Stimulated activated memory B cell treated with anti-CD40 and anti-IgM and Interleukin-4, amounts not matched to agents 10 μg/mL and 1 μg/mL and 100 μg/mL, for 72 hours (primary cell): ENCODE results near the gene POU4F1.
"Not testable (repeated sequence)": the region's sequence is repeated elsewhere in the genome, so short reads cannot be mapped to it uniquely, and the experiment has no call there.

ENCODE experiments used
- ATAC-seq: fragments of 150-1000 bp; cut with Tn5 transposase; 2 replicates; pipeline ENCODE4 v1.10.0; 2021
- H3K27ac Mint-ChIP-seq: one replicate; pipeline ENCODE4 v1.8.0; 2022; ENCODE audit warnings: mild to moderate bottlenecking, mixed read lengths
- H3K27me3 Mint-ChIP-seq: one replicate; pipeline ENCODE4 v1.8.0; 2022; ENCODE audit warnings: mixed read lengths
- H3K36me3 Mint-ChIP-seq: one replicate; pipeline ENCODE4 v1.8.0; 2022; ENCODE audit warnings: mixed read lengths
- H3K4me1 Mint-ChIP-seq: one replicate; pipeline ENCODE4 v1.8.0; 2022; ENCODE audit warnings: mixed read lengths
- H3K4me3 Mint-ChIP-seq: one replicate; pipeline ENCODE4 v1.8.0; 2022; ENCODE audit warnings: mild to moderate bottlenecking, moderate library complexity, mixed read lengths
- H3K9me3 Mint-ChIP-seq: one replicate; pipeline ENCODE4 v1.8.0; 2022; ENCODE audit warnings: mixed read lengths

POU4F1 gene

GRCh38 chr13:78603240-78603957, at the start of gene POU4F1:
TSS of gene POU4F1 (minus strand) at chr13:78603552. CDS start at chr13:78603326, 226 bp downstream.
- Mint-ChIP-seq H3K4me3 (peak within 1 kb of the TSS; percentile 83), H3K4me1 (peaks cover 49% of the 10 kb centered on the region), H3K36me3 (no peaks in the 10 kb centered on the region), H3K27ac (peak within 1 kb of the TSS; percentile 80), H3K27me3 (peaks cover 96% of the 10 kb centered on the region), H3K9me3 (peaks cover 3% of the 10 kb centered on the region)
- peak; percentile 70 for ATAC-seq

- Mint-ChIP-seq H3K9me3 (no peaks in the 10 kb centered on the region), H3K36me3 (peaks cover 10% of the 10 kb centered on the region), H3K27me3 (no peaks in the 10 kb centered on the region), H3K4me1 (peaks cover 23% of the 10 kb centered on the region), H3K4me3 (no peak overlapping the region), H3K27ac (no peak overlapping the region)
- no peak for ATAC-seq
Observed at GRCh38 chr13:78652651-78653050, 49.3 kb upstream of the POU4F1 start.

GRCh38 chr13:78650717-78651083, 47.3 kb upstream of the POU4F1 start:
- peaks cover 10% of the 10 kb centered on the region for H3K36me3 Mint-ChIP-seq
- H3K4me1 Mint-ChIP-seq = peaks cover 17% of the 10 kb centered on the region
- no peak for ATAC-seq
- no peak overlapping the region for H3K27ac Mint-ChIP-seq
- no peaks in the 10 kb centered on the region for H3K27me3 Mint-ChIP-seq
- no peaks in the 10 kb centered on the region for H3K9me3 Mint-ChIP-seq
- H3K4me3 Mint-ChIP-seq = no peak overlapping the region

- H3K4me1 Mint-ChIP-seq = peaks cover 12% of the 10 kb centered on the region
- H3K36me3 Mint-ChIP-seq = peaks cover 4% of the 10 kb centered on the region
- no peak overlapping the region for H3K27ac Mint-ChIP-seq
- no peaks in the 10 kb centered on the region for H3K27me3 Mint-ChIP-seq
- no peak for ATAC-seq
- no peak overlapping the region for H3K4me3 Mint-ChIP-seq
- H3K9me3 Mint-ChIP-seq = no peaks in the 10 kb centered on the region
Observed at GRCh38 chr13:78649997-78650716, 46.8 kb upstream of the POU4F1 start.

GRCh38 chr13:78647109-78647678, 43.8 kb upstream of the POU4F1 start:
- H3K27ac Mint-ChIP-seq, H3K4me3 Mint-ChIP-seq, H3K9me3 Mint-ChIP-seq, H3K27me3 Mint-ChIP-seq, H3K4me1 Mint-ChIP-seq, ATAC-seq: not testable (repeated sequence)
- H3K36me3 Mint-ChIP-seq = peaks cover 17% of the 10 kb centered on the region

- no peak for ATAC-seq
- no peaks in the 10 kb centered on the region for H3K27me3 Mint-ChIP-seq
- no peak overlapping the region for H3K27ac Mint-ChIP-seq
- H3K4me3 Mint-ChIP-seq = no peak overlapping the region
- no peaks in the 10 kb centered on the region for H3K4me1 Mint-ChIP-seq
- peaks cover 62% of the 10 kb centered on the region for H3K36me3 Mint-ChIP-seq
- H3K9me3 Mint-ChIP-seq = no peaks in the 10 kb centered on the region
Observed at GRCh38 chr13:78638216-78638615, 34.9 kb upstream of the POU4F1 start.

GRCh38 chr13:78636495-78636894, 33.1 kb upstream of the POU4F1 start:
- H3K9me3 Mint-ChIP-seq = no peaks in the 10 kb centered on the region
- no peak overlapping the region for H3K4me3 Mint-ChIP-seq
- ATAC-seq = no peak
- no peaks in the 10 kb centered on the region for H3K4me1 Mint-ChIP-seq
- H3K36me3 Mint-ChIP-seq = peaks cover 74% of the 10 kb centered on the region
- no peaks in the 10 kb centered on the region for H3K27me3 Mint-ChIP-seq
- H3K27ac Mint-ChIP-seq = no peak overlapping the region

- Mint-ChIP-seq H3K9me3 (no peaks in the 10 kb centered on the region), H3K27ac (no peak overlapping the region), H3K4me3 (no peak overlapping the region), H3K4me1 (no peaks in the 10 kb centered on the region), H3K27me3 (no peaks in the 10 kb centered on the region), H3K36me3 (peaks cover 86% of the 10 kb centered on the region)
- no peak for ATAC-seq
Observed at GRCh38 chr13:78632996-78633395, 29.6 kb upstream of the POU4F1 start.

GRCh38 chr13:78631077-78631476, 27.7 kb upstream of the POU4F1 start:
- Mint-ChIP-seq H3K27me3 (no peaks in the 10 kb centered on the region), H3K9me3 (no peaks in the 10 kb centered on the region)

GRCh38 chr13:78630511-78630910, 27.2 kb upstream of the POU4F1 start:
- Mint-ChIP-seq H3K9me3 (no peaks in the 10 kb centered on the region), H3K4me1 (peaks cover 1% of the 10 kb centered on the region), H3K4me3 (no peak overlapping the region), H3K36me3 (peaks cover 91% of the 10 kb centered on the region), H3K27ac (no peak overlapping the region), H3K27me3 (no peaks in the 10 kb centered on the region)
- ATAC-seq = no peak

More at GRCh38 chr13:78631077-78631476, 27.7 kb upstream of the POU4F1 start:
- peaks cover 90% of the 10 kb centered on the region for H3K36me3 Mint-ChIP-seq
- H3K4me1 Mint-ChIP-seq = no peaks in the 10 kb centered on the region
- H3K4me3 Mint-ChIP-seq = no peak overlapping the region
- ATAC-seq = no peak
- H3K27ac Mint-ChIP-seq = no peak overlapping the region

- H3K27me3 Mint-ChIP-seq = no peaks in the 10 kb centered on the region
Observed at GRCh38 chr13:78625384-78625783, 22.0 kb upstream of the POU4F1 start.

GRCh38 chr13:78623132-78623531, 19.8 kb upstream of the POU4F1 start:
- no peaks in the 10 kb centered on the region for H3K27me3 Mint-ChIP-seq
- no peaks in the 10 kb centered on the region for H3K9me3 Mint-ChIP-seq
- H3K36me3 Mint-ChIP-seq = peaks cover 69% of the 10 kb centered on the region
- no peak for ATAC-seq
- H3K4me3 Mint-ChIP-seq = no peak overlapping the region
- H3K4me1 Mint-ChIP-seq = peaks cover 5% of the 10 kb centered on the region
- no peak overlapping the region for H3K27ac Mint-ChIP-seq

More at GRCh38 chr13:78625384-78625783, 22.0 kb upstream of the POU4F1 start:
- Mint-ChIP-seq H3K9me3 (no peaks in the 10 kb centered on the region), H3K36me3 (peaks cover 78% of the 10 kb centered on the region), H3K27ac (no peak overlapping the region), H3K4me3 (no peak overlapping the region), H3K4me1 (peaks cover 5% of the 10 kb centered on the region)
- no peak for ATAC-seq

GRCh38 chr13:78620936-78621470, 17.7 kb upstream of the POU4F1 start:
- no peaks in the 10 kb centered on the region for H3K27me3 Mint-ChIP-seq
- peaks cover 71% of the 10 kb centered on the region for H3K36me3 Mint-ChIP-seq
- no peaks in the 10 kb centered on the region for H3K9me3 Mint-ChIP-seq
- no peak overlapping the region for H3K4me3 Mint-ChIP-seq
- ATAC-seq = no peak
- no peak overlapping the region for H3K27ac Mint-ChIP-seq
- peaks cover 5% of the 10 kb centered on the region for H3K4me1 Mint-ChIP-seq

- Mint-ChIP-seq H3K27ac (no peak overlapping the region), H3K9me3 (no peaks in the 10 kb centered on the region), H3K36me3 (peaks cover 76% of the 10 kb centered on the region), H3K4me3 (no peak overlapping the region), H3K4me1 (no peaks in the 10 kb centered on the region), H3K27me3 (no peaks in the 10 kb centered on the region)
- no peak for ATAC-seq
Observed at GRCh38 chr13:78618411-78618810, 15.1 kb upstream of the POU4F1 start.

GRCh38 chr13:78611040-78611439, 7.7 kb upstream of the POU4F1 start:
- Mint-ChIP-seq H3K4me1 (peaks cover 40% of the 10 kb centered on the region), H3K4me3 (no peak overlapping the region), H3K27ac (no peak overlapping the region), H3K27me3 (peaks cover 48% of the 10 kb centered on the region), H3K9me3 (no peaks in the 10 kb centered on the region), H3K36me3 (peaks cover 20% of the 10 kb centered on the region)
- ATAC-seq = no peak
